ENCODE data around the gene LHFPL3.

LHFPL3 gene

GRCh38 chr7:104371980-104372357 lies 43.6 kb downstream of the LHFPL3 start:
- DNase-seq, result no peak

GRCh38 chr7:104382616-104383015 lies 54.2 kb downstream of the LHFPL3 start:
- DNase-seq, result no peak

- DNase-seq, result no peak
These were observed 58.5 kb downstream of the LHFPL3 start for GRCh38 chr7:104386943-104387342.

GRCh38 chr7:104388222-104388621 lies 59.8 kb downstream of the LHFPL3 start:
- DNase-seq, result no peak

- DNase-seq, result no peak
These were observed 66.8 kb downstream of the LHFPL3 start for GRCh38 chr7:104395162-104395561.

GRCh38 chr7:104397442-104397841 lies 69.0 kb downstream of the LHFPL3 start:
- DNase-seq, result no peak

- no peak for DNase-seq
These were observed 80.0 kb downstream of the LHFPL3 start for GRCh38 chr7:104408371-104408770.

- DNase-seq, result no peak
These were observed 82.3 kb downstream of the LHFPL3 start for GRCh38 chr7:104410742-104411141.

GRCh38 chr7:104412911-104413310 lies 84.5 kb downstream of the LHFPL3 start:
- DNase-seq, result peak; percentile 51

- no peak for DNase-seq
These were observed 85.8 kb downstream of the LHFPL3 start for GRCh38 chr7:104414216-104414615.

- DNase-seq, result no peak
These were observed 87.3 kb downstream of the LHFPL3 start for GRCh38 chr7:104415700-104416099.

- no peak for DNase-seq
These were observed 88.5 kb downstream of the LHFPL3 start for GRCh38 chr7:104416866-104417393.

- no peak for DNase-seq
These were observed 103.5 kb downstream of the LHFPL3 start for GRCh38 chr7:104431930-104432329.

- DNase-seq, result no peak
These were observed 105.7 kb downstream of the LHFPL3 start for GRCh38 chr7:104434129-104434528.

- no peak for DNase-seq
These were observed 114.1 kb downstream of the LHFPL3 start for GRCh38 chr7:104442481-104442880.

- no peak for DNase-seq
These were observed 115.6 kb downstream of the LHFPL3 start for GRCh38 chr7:104444017-104444416.

GRCh38 chr7:104445393-104445792 lies 117.0 kb downstream of the LHFPL3 start:
- no peak for DNase-seq

- DNase-seq, result no peak
These were observed 122.5 kb downstream of the LHFPL3 start for GRCh38 chr7:104450861-104451260.

- no peak for DNase-seq
These were observed 124.8 kb downstream of the LHFPL3 start for GRCh38 chr7:104453190-104453589.

GRCh38 chr7:104458875-104459274 lies 130.5 kb downstream of the LHFPL3 start:
- no peak for DNase-seq

GRCh38 chr7:104469166-104469820 lies 140.9 kb downstream of the LHFPL3 start:
- DNase-seq, result no peak

GRCh38 chr7:104480529-104480928 lies 152.1 kb downstream of the LHFPL3 start:
- no peak for DNase-seq

- peak; percentile 80 for DNase-seq
These were observed 154.1 kb downstream of the LHFPL3 start for GRCh38 chr7:104482362-104483037.

GRCh38 chr7:104486931-104487330 lies 158.5 kb downstream of the LHFPL3 start:
- DNase-seq, result no peak

- DNase-seq, result no peak
These were observed 159.2 kb downstream of the LHFPL3 start for GRCh38 chr7:104487642-104488041.
